Mucosa of rectum (tissue), 2 donors: ENCODE results near the gene TSPEAR.
"Not testable (repeated sequence)": the region's sequence is repeated elsewhere in the genome, so short reads cannot be mapped to it uniquely, and the experiment has no call there.

Source experiments
- H3K27ac ChIP-seq, 2 donors: one replicate each; pipeline ENCODE4 v1.7.0; 2013; ENCODE audit warnings: inconsistent platforms in 2 of 2, low read depth in 2 of 2, low read length in 2 of 2
- H3K27me3 ChIP-seq, 2 donors: one replicate each; pipeline ENCODE4 v1.7.0; 2013; ENCODE audit warnings: low read length in 2 of 2; ENCODE audit not compliant: control insufficient read depth in 2 of 2, insufficient read depth in 2 of 2
- H3K36me3 ChIP-seq, 2 donors: one replicate each; pipeline ENCODE4 v1.7.0; 2013; ENCODE audit warnings: low read length in 2 of 2; ENCODE audit not compliant: control insufficient read depth in 2 of 2, insufficient read depth in 2 of 2
- H3K4me1 ChIP-seq, 2 donors: one replicate each; pipeline ENCODE4 v1.7.0; 2013; ENCODE audit warnings: low read length in 2 of 2, mild to moderate bottlenecking in 1 of 2; ENCODE audit not compliant: control insufficient read depth in 2 of 2, insufficient read depth in 2 of 2
- H3K4me3 ChIP-seq, 2 donors: one replicate each; pipeline ENCODE4 v1.7.0; 2013; ENCODE audit warnings: low read length in 2 of 2
- H3K9ac ChIP-seq, 2 donors: one replicate each; pipeline ENCODE4 v1.7.0; 2013; ENCODE audit warnings: low read length in 2 of 2, low read depth in 1 of 2, mild to moderate bottlenecking in 1 of 2
- H3K9me3 ChIP-seq, 2 donors: one replicate each; pipeline ENCODE4 v1.7.0; 2013; ENCODE audit warnings: low read length in 2 of 2; ENCODE audit not compliant: control insufficient read depth in 2 of 2
- donor health status: healthy.
- donor health status: Normal muscosa, but diverticular disease.

Gene TSPEAR

DNA sequence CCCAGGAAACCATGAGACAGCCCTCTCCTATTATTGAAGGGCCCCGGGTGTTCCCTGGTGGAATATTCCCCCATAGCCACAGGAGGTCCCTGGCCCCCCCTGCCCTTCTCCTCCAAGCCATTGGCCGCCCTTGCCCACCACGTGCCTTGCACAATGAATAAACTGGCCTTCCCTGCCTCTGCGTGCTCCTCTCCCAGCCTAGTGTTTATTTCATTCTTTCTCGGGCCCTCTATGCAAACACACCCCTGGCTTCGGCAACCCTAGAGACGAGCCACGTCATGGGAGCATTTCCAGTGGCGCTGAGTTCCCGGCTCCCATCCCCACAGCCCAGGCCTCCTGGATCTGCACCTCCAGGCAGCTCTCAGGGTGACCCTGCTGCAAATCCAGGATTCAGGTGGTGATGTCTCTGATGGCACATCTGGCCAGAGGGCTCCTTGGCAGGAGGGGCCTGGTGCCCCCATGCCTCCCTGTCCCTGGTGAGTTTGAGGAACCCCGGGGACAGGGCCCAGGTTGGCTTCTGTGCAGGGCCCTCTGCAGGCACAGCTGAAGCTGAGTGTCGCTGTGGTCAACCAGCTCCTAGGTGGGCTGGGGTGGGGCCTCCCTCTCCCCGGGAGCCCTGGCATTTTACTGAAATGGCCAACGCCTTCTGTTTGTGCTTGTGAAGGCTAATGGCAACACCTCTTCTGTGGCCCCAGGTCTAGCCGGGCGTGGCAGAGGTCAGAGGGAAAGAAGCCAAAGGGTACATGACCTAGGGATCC is 8.2 kb downstream of the TSPEAR start:
- Histone ChIP-seq H3K9ac (no peak overlapping the region), H3K27ac (no peak overlapping the region), H3K9me3 (no peaks in the 10 kb centered on the region), H3K36me3 (no peaks in the 10 kb centered on the region), H3K27me3 (peaks cover 17 to 51% of the 10 kb centered on the region in 2 donors), H3K4me1 (no peaks in the 10 kb centered on the region), H3K4me3 (no peak overlapping the region)

DNA sequence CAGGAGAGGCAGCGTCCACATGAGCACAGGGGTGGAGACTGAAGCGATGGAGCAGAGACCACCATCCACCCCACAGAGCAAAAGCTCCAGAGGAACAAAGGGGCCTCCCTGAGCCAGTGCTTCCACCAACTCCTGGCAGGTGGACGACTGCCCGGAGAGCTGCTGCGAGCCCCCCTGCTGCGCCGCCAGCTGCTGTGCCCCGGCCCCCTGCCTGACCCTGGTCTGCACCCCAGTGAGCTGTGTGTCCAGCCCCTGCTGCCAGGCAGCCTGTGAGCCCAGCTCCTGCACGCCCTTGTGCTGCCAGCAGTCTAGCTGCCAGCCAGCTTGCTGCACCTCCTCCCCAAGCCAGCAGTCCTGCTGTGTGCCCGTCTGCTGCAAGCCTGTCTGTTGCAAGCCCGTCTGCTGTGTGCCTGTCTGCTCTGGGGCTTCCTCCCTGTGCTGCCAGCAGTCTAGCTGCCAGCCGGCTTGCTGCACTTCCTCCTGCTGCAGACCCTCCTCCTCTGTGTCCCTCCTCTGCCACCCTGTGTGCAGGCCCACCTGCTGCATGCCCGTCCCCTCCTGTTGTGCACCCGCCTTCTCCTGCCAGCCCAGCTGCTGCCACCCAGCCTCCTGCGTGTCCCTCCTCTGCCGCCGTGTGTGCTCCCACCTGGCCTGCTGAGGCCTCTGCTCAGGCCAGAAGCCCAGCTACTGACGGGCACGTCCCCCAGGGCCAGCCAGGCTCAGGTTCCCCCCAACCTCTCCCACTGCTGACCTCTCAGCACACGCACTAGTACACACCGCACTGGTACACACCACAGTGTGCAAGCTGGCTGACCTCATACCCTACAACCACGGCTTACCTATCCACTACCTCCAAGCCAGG is 9.0 kb downstream of the TSPEAR start:
- H3K27me3 ChIP-seq, result peaks cover 18 to 52% of the 10 kb centered on the region in 2 donors

DNA sequence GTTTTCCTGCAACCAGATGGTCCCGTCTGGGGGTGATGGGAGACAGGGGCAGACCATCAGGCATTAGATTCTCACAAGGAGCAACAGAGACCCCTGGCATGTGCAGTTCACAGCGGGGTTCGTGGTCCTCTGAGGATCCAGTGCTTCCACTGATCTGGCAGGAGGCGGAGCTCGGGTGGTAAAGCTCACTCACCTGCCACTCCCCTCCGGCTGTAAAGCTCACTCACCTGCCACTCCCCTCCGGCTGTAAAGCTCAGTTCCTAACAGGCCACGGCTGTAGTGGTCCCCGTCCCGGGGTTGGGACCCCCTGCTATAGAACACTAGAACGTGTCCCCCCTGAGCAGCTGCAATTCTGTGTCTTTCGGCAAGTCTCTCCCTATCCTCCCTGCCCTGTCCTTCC is 9.8 kb downstream of the TSPEAR start:
- no peaks in the 10 kb centered on the region for H3K36me3 ChIP-seq
- H3K4me3 ChIP-seq, result no peak overlapping the region
- H3K9ac ChIP-seq, result no peak overlapping the region
- H3K9me3 ChIP-seq, result no peaks in the 10 kb centered on the region
- no peaks in the 10 kb centered on the region for H3K4me1 ChIP-seq
- H3K27me3 ChIP-seq, result peaks cover 18 to 54% of the 10 kb centered on the region in 2 donors
- no peak overlapping the region for H3K27ac ChIP-seq

More for the DNA sequence above, 9.0 kb downstream of the TSPEAR start:
- Histone ChIP-seq H3K9me3 (no peaks in the 10 kb centered on the region), H3K9ac (no peak overlapping the region), H3K4me3 (no peak overlapping the region), H3K36me3 (no peaks in the 10 kb centered on the region), H3K27ac (no peak overlapping the region), H3K4me1 (no peaks in the 10 kb centered on the region)

DNA sequence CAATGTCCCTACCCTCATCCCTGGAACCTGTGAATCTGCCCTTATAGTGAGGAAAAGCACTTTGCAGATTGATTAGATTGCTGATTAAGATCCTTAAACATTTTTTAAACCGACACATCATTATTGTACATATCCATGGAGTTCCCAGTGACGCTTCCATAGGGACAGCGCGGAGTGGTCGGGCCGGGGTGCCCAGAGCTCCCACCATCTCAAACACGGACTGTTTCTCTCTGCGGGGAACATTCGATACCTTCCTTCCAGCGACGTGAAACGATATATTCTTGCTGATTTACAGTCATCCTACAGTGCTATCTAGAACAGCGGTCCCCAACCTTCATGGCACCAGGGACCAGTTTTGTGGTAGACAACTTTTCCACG is 10.4 kb downstream of the TSPEAR start:
- Histone ChIP-seq H3K36me3 (no peaks in the 10 kb centered on the region), H3K9me3 (no peaks in the 10 kb centered on the region), H3K27ac (no peak overlapping the region), H3K27me3 (peaks cover 18 to 50% of the 10 kb centered on the region in 2 donors), H3K4me3 (no peak overlapping the region), H3K4me1 (no peaks in the 10 kb centered on the region), H3K9ac (no peak overlapping the region)

DNA sequence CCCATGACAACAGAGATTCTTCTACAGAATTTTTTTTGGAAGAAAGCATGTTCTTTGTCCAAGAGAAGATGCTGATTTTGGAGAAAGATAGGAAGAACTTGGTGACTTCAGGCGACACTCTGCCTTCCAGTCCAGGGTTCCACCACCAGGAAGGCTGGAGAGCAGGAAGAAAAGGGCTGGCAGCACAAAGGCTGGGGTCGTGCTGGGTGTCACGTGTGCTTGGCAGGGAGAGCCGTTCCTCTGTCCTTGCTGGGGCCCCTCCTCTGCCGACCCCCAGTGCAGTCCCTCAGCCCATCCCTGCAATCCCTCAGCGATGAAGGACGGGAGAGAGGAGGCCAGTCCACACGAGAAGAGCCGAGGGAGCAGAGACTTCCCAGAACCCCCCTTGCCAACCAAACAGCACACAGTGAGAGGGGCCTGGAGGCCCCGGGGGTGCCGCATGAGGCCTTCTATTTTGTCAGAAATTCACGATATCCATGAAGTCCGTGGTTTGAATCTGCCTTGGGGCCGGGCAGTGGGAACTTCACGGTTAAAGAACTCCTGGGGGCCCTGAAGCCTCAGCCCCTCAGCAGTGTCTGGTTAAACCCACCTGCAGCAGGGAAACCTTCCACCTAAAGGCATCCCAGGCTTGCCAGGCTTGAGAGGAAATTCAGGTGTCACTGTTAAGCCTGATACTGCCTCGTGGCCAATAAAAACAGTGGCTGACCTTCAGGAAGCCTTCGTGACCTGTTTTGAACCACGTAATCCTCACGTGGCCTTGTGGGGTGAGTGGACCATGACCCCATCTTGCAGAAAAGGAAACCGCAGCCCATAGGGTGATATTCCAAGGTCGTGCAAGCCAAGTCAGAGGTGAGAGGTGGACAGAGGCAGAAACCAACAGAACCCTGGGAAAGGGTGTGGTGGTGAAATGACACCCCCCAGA is 11.0 kb downstream of the TSPEAR start:
- H3K27me3 ChIP-seq, result peaks cover 18 to 49% of the 10 kb centered on the region in 2 donors
- H3K36me3 ChIP-seq, result no peaks in the 10 kb centered on the region
- no peak overlapping the region for H3K9ac ChIP-seq
- H3K27ac ChIP-seq, result no peak overlapping the region
- H3K4me3 ChIP-seq, result no peak overlapping the region
- H3K9me3 ChIP-seq, result no peaks in the 10 kb centered on the region
- no peaks in the 10 kb centered on the region for H3K4me1 ChIP-seq

DNA sequence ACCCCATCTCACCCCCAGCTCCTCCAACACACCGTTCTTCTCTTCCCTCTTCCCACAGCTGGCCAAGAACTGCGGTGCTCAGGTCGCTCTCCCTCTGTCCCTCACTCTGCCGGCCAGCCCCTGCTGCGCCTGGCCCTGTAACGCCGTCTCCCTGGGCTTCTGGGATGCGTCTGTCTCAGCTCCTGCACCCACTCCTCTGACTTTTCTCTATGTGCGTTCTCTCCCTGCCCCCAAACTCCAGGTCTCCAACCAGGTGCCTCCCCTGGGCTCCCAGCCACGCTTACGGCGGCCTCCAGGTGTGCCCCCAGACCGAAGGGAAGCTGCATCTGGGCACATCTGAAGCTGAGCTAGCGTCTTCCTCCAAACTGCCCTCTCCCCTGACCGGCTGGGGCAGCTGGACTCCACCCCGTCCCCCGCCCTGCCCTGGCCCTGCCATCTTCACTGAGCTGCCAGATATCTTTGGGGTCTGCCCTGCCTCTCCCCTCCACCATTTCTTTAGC is 11.8 kb downstream of the TSPEAR start:
- Histone ChIP-seq H3K27me3 (peaks cover 18 to 52% of the 10 kb centered on the region in 2 donors), H3K9me3 (no peaks in the 10 kb centered on the region), H3K27ac (no peak overlapping the region), H3K9ac (no peak overlapping the region), H3K36me3 (no peaks in the 10 kb centered on the region), H3K4me1 (no peaks in the 10 kb centered on the region), H3K4me3 (no peak overlapping the region)

DNA sequence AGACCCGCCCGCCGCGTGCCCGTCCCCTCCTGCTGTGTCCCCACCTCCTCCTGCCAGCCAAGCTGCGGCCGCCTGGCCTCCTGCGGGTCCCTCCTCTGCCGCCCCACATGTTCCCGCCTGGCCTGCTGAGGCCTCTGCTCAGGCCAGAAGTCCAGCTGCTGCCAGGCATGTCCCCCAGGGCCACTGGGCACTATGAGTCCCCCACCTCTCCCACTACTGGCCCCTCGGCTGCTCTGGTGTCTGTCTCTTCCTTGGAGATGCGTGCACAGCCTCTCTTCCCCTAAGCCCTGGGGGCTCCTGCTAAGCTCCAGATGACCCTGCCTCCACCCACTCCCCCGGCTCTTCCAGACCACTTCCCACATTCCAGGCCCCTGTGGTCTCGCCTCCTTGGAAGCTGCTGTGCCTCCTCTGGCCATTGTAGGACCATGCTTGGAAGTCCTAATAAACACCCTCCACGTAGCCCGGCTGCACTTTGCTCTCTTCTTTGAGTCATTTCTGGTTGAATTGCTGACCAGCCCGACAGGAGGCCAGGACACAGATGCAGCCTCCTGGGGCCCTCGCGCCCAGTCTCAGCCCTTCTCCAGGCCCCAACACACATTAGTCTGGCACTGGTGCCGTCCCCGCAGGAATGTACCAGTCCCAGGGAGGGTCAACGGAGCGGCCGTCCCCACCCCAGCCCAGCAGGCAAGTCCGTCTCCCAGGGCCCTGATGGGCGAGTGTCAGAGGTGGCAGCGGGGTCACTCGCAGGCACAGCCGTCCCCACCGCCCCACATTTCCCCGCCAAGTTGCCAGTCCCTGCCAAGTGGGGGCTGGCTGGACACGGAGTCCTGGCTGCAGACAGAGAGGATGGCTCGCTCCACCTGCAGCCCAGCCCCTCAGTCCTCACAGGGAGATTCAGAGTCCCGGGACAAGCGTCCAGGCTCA is 13.3 kb downstream of the TSPEAR start:
- H3K27me3 ChIP-seq, result peaks cover 16 to 44% of the 10 kb centered on the region in 2 donors
- H3K27ac ChIP-seq, result no peak overlapping the region
- H3K9ac ChIP-seq, result no peak overlapping the region

DNA sequence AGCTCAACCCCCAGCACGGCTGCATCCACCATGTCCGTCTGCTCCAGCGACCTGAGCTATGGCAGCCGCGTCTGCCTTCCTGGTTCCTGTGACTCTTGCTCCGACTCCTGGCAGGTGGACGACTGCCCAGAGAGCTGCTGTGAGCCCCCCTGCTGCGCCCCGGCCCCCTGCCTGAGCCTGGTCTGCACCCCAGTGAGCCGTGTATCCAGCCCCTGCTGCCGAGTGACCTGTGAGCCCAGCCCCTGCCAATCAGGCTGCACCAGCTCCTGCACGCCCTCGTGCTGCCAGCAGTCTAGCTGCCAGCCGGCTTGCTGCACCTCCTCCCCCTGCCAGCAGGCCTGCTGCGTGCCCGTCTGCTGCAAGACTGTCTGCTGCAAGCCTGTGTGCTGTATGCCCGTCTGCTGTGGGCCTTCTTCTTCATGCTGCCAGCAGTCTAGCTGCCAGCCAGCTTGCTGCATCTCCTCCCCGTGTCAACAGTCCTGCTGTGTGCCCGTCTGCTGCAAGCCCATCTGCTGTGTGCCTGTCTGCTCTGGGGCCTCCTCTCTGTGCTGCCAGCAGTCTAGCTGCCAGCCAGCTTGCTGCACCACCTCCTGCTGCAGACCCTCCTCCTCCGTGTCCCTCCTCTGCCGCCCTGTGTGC is 14.1 kb downstream of the TSPEAR start, which contains the start of gene KRTAP10-12:
Gene KRTAP10-12 (plus strand): TSS at position 1 of the 639 bp plus-strand sequence. CDS start 30 bp downstream, at position 31.
- not testable (repeated sequence) for H3K4me1 ChIP-seq, H3K9ac ChIP-seq, H3K27ac ChIP-seq, H3K4me3 ChIP-seq, H3K36me3 ChIP-seq, H3K9me3 ChIP-seq
- H3K27me3 ChIP-seq, result peaks cover 12 to 36% of the 10 kb centered on the region in 2 donors

More for the DNA sequence above, 13.3 kb downstream of the TSPEAR start:
- Histone ChIP-seq H3K4me3 (no peak overlapping the region), H3K36me3 (no peaks in the 10 kb centered on the region), H3K9me3 (peaks cover 0 to 2% of the 10 kb centered on the region in 2 donors), H3K4me1 (no peaks in the 10 kb centered on the region)
